ENCODE results near the gene SARM1. TPM values are rescaled to one million over a fixed set of nuclear protein-coding genes. Genes with fewer than 3 reads are reported as not detected.

Gene SARM1
- total and polyA plus RNA-seq, 2 of the 13 experiments (the other 11 are each of a cell fraction or from before 2014, with no cell fraction given): 0.73 to 0.86 TPM

- TF ChIP-seq, protein P1, sequence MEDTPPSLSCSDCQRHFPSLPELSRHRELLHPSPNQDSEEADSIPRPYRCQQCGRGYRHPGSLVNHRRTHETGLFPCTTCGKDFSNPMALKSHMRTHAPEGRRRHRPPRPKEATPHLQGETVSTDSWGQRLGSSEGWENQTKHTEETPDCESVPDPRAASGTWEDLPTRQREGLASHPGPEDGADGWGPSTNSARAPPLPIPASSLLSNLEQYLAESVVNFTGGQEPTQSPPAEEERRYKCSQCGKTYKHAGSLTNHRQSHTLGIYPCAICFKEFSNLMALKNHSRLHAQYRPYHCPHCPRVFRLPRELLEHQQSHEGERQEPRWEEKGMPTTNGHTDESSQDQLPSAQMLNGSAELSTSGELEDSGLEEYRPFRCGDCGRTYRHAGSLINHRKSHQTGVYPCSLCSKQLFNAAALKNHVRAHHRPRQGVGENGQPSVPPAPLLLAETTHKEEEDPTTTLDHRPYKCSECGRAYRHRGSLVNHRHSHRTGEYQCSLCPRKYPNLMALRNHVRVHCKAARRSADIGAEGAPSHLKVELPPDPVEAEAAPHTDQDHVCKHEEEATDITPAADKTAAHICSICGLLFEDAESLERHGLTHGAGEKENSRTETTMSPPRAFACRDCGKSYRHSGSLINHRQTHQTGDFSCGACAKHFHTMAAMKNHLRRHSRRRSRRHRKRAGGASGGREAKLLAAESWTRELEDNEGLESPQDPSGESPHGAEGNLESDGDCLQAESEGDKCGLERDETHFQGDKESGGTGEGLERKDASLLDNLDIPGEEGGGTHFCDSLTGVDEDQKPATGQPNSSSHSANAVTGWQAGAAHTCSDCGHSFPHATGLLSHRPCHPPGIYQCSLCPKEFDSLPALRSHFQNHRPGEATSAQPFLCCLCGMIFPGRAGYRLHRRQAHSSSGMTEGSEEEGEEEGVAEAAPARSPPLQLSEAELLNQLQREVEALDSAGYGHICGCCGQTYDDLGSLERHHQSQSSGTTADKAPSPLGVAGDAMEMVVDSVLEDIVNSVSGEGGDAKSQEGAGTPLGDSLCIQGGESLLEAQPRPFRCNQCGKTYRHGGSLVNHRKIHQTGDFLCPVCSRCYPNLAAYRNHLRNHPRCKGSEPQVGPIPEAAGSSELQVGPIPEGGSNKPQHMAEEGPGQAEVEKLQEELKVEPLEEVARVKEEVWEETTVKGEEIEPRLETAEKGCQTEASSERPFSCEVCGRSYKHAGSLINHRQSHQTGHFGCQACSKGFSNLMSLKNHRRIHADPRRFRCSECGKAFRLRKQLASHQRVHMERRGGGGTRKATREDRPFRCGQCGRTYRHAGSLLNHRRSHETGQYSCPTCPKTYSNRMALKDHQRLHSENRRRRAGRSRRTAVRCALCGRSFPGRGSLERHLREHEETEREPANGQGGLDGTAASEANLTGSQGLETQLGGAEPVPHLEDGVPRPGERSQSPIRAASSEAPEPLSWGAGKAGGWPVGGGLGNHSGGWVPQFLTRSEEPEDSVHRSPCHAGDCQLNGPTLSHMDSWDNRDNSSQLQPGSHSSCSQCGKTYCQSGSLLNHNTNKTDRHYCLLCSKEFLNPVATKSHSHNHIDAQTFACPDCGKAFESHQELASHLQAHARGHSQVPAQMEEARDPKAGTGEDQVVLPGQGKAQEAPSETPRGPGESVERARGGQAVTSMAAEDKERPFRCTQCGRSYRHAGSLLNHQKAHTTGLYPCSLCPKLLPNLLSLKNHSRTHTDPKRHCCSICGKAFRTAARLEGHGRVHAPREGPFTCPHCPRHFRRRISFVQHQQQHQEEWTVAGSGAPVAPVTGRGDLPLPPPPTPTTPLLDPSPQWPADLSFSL (CRISPR knock-in tag; IDR thresholded peaks at IDR 0.05): no peak
- TF ChIP-seq STAT5B (CRISPR knock-in tag; IDR thresholded peaks at IDR 0.05) (no peak), SKI (IDR thresholded peaks at IDR 0.05; ENCODE audit: partially characterized antibody) (no peak), ZNF720 (CRISPR knock-in tag; IDR thresholded peaks at IDR 0.05) (no peak), TERF1 (CRISPR knock-in tag; IDR thresholded peaks at IDR 0.05) (no peak)
Measured at GRCh38 chr17:28372945-28373274, 1.4 kb downstream of the SARM1 start (continued).
